Measurements from ENCODE around the gene TRAPPC3L.
A peak's percentile ranks its signal among the peaks of the same experiment; 100 is the strongest.

Gene TRAPPC3L

GRCh38 chr6:116476002-116476678, 69.3 kb downstream of the TRAPPC3L start:
- Histone ChIP-seq H3K4me3 (ENCODE audit: low read length) (no peak overlapping the region), H3K9ac (ENCODE audit: low read depth, low read length) (no peak overlapping the region), H3K27ac (ENCODE audit: low read length) (no peak overlapping the region)

GRCh38 chr6:116475141-116475540, 70.3 kb downstream of the TRAPPC3L start:
- Histone ChIP-seq H3K9me3 (ENCODE audit: insufficient read depth, low read depth, low read length) (no peaks in the 10 kb centered on the region), H3K9ac (ENCODE audit: low read depth, low read length) (no peak overlapping the region), H3K36me3 (ENCODE audit: insufficient read depth, low read depth, low read length) (no peaks in the 10 kb centered on the region), H3K27ac (ENCODE audit: low read length) (no peak overlapping the region), H3K4me3 (ENCODE audit: low read length) (no peak overlapping the region), H3K27me3 (ENCODE audit: insufficient read depth, low read length) (no peaks in the 10 kb centered on the region), H3K4me1 (ENCODE audit: insufficient read depth, low read length) (no peaks in the 10 kb centered on the region)

More at GRCh38 chr6:116476002-116476678, 69.3 kb downstream of the TRAPPC3L start:
- H3K36me3 ChIP-seq (ENCODE audit: insufficient read depth, low read depth, low read length): no peaks in the 10 kb centered on the region
- no peaks in the 10 kb centered on the region for H3K27me3 ChIP-seq (ENCODE audit: insufficient read depth, low read length)
- H3K9me3 ChIP-seq (ENCODE audit: insufficient read depth, low read depth, low read length): no peaks in the 10 kb centered on the region
- H3K4me1 ChIP-seq (ENCODE audit: insufficient read depth, low read length): no peaks in the 10 kb centered on the region

GRCh38 chr6:116472706-116473105, 72.8 kb downstream of the TRAPPC3L start:
- no peaks in the 10 kb centered on the region for H3K27me3 ChIP-seq (ENCODE audit: insufficient read depth, low read length)
- no peaks in the 10 kb centered on the region for H3K9me3 ChIP-seq (ENCODE audit: insufficient read depth, low read depth, low read length)
- H3K9ac ChIP-seq (ENCODE audit: low read depth, low read length): no peak overlapping the region
- H3K36me3 ChIP-seq (ENCODE audit: insufficient read depth, low read depth, low read length): no peaks in the 10 kb centered on the region
- H3K4me1 ChIP-seq (ENCODE audit: insufficient read depth, low read length): no peaks in the 10 kb centered on the region
- H3K4me3 ChIP-seq (ENCODE audit: low read length): no peak overlapping the region
- H3K27ac ChIP-seq (ENCODE audit: low read length): no peak overlapping the region

- Histone ChIP-seq H3K27me3 (ENCODE audit: insufficient read depth, low read length) (no peaks in the 10 kb centered on the region), H3K4me1 (ENCODE audit: insufficient read depth, low read length) (no peaks in the 10 kb centered on the region), H3K9ac (ENCODE audit: low read depth, low read length) (no peak overlapping the region), H3K4me3 (ENCODE audit: low read length) (no peak overlapping the region), H3K27ac (ENCODE audit: low read length) (no peak overlapping the region), H3K36me3 (ENCODE audit: insufficient read depth, low read depth, low read length) (no peaks in the 10 kb centered on the region), H3K9me3 (ENCODE audit: insufficient read depth, low read depth, low read length) (no peaks in the 10 kb centered on the region)
Observed at GRCh38 chr6:116471531-116471930, 74.0 kb downstream of the TRAPPC3L start.

- peaks cover 16% of the 10 kb centered on the region for H3K27me3 ChIP-seq (ENCODE audit: insufficient read depth, low read length)
- peaks cover 6% of the 10 kb centered on the region; the same call in 1 of the 2 replicates for H3K4me1 ChIP-seq (ENCODE audit: insufficient read depth, low read length)
- H3K9ac ChIP-seq (ENCODE audit: low read depth, low read length): no peak overlapping the region
- H3K27ac ChIP-seq (ENCODE audit: low read length): no peak overlapping the region
- H3K36me3 ChIP-seq (ENCODE audit: insufficient read depth, low read depth, low read length): no peaks in the 10 kb centered on the region
- no peaks in the 10 kb centered on the region for H3K9me3 ChIP-seq (ENCODE audit: insufficient read depth, low read depth, low read length)
- no peak overlapping the region for H3K4me3 ChIP-seq (ENCODE audit: low read length)
Observed at GRCh38 chr6:116468293-116468692, 77.2 kb downstream of the TRAPPC3L start.

- Histone ChIP-seq H3K27ac (ENCODE audit: low read length) (no peak overlapping the region), H3K9ac (ENCODE audit: low read depth, low read length) (no peak overlapping the region), H3K4me1 (ENCODE audit: insufficient read depth, low read length) (peaks cover 7% of the 10 kb centered on the region; the same call in 1 of the 2 replicates), H3K9me3 (ENCODE audit: insufficient read depth, low read depth, low read length) (no peaks in the 10 kb centered on the region), H3K4me3 (ENCODE audit: low read length) (no peak overlapping the region), H3K27me3 (ENCODE audit: insufficient read depth, low read length) (peaks cover 23% of the 10 kb centered on the region), H3K36me3 (ENCODE audit: insufficient read depth, low read depth, low read length) (no peaks in the 10 kb centered on the region)
Observed at GRCh38 chr6:116467514-116467913, 78.0 kb downstream of the TRAPPC3L start.

- H3K27me3 ChIP-seq (ENCODE audit: insufficient read depth, low read length): peaks cover 28% of the 10 kb centered on the region
- H3K27ac ChIP-seq (ENCODE audit: low read length): no peak overlapping the region
- H3K36me3 ChIP-seq (ENCODE audit: insufficient read depth, low read depth, low read length): no peaks in the 10 kb centered on the region
- no peak overlapping the region for H3K9ac ChIP-seq (ENCODE audit: low read depth, low read length)
- peaks cover 9% of the 10 kb centered on the region; the same call in 1 of the 2 replicates for H3K4me1 ChIP-seq (ENCODE audit: insufficient read depth, low read length)
- no peaks in the 10 kb centered on the region for H3K9me3 ChIP-seq (ENCODE audit: insufficient read depth, low read depth, low read length)
- no peak overlapping the region for H3K4me3 ChIP-seq (ENCODE audit: low read length)
Observed at GRCh38 chr6:116467096-116467495, 78.4 kb downstream of the TRAPPC3L start.

- Histone ChIP-seq H3K4me1 (ENCODE audit: insufficient read depth, low read length) (peaks cover 9% of the 10 kb centered on the region; the same call in 1 of the 2 replicates), H3K9ac (ENCODE audit: low read depth, low read length) (no peak overlapping the region), H3K36me3 (ENCODE audit: insufficient read depth, low read depth, low read length) (no peaks in the 10 kb centered on the region), H3K4me3 (ENCODE audit: low read length) (no peak overlapping the region), H3K27me3 (ENCODE audit: insufficient read depth, low read length) (peaks cover 46% of the 10 kb centered on the region), H3K9me3 (ENCODE audit: insufficient read depth, low read depth, low read length) (no peaks in the 10 kb centered on the region), H3K27ac (ENCODE audit: low read length) (no peak overlapping the region)
Observed at GRCh38 chr6:116465246-116465645, 80.2 kb downstream of the TRAPPC3L start.

- H3K4me1 ChIP-seq (ENCODE audit: insufficient read depth, low read length): peaks cover 9% of the 10 kb centered on the region; the same call in 1 of the 2 replicates
- no peak overlapping the region for H3K27ac ChIP-seq (ENCODE audit: low read length)
- H3K27me3 ChIP-seq (ENCODE audit: insufficient read depth, low read length): peaks cover 60% of the 10 kb centered on the region
- H3K9me3 ChIP-seq (ENCODE audit: insufficient read depth, low read depth, low read length): no peaks in the 10 kb centered on the region
- no peaks in the 10 kb centered on the region for H3K36me3 ChIP-seq (ENCODE audit: insufficient read depth, low read depth, low read length)
- no peak overlapping the region for H3K4me3 ChIP-seq (ENCODE audit: low read length)
- H3K9ac ChIP-seq (ENCODE audit: low read depth, low read length): no peak overlapping the region
Observed at GRCh38 chr6:116463301-116463700, 82.2 kb downstream of the TRAPPC3L start.

GRCh38 chr6:116461932-116462885, 83.3 kb downstream of the TRAPPC3L start:
- H3K9me3 ChIP-seq (ENCODE audit: insufficient read depth, low read depth, low read length): no peaks in the 10 kb centered on the region
- no peak overlapping the region for H3K27ac ChIP-seq (ENCODE audit: low read length)
- peaks cover 9% of the 10 kb centered on the region; the same call in 1 of the 2 replicates for H3K4me1 ChIP-seq (ENCODE audit: insufficient read depth, low read length)
- peak overlapping the region; percentile 61 for H3K4me3 ChIP-seq (ENCODE audit: low read length)
- H3K9ac ChIP-seq (ENCODE audit: low read depth, low read length): peak overlapping the region; percentile 47; the same call in 1 of the 2 replicates
- no peaks in the 10 kb centered on the region for H3K36me3 ChIP-seq (ENCODE audit: insufficient read depth, low read depth, low read length)
- peaks cover 60% of the 10 kb centered on the region for H3K27me3 ChIP-seq (ENCODE audit: insufficient read depth, low read length)

GRCh38 chr6:116461331-116461931, 84.1 kb downstream of the TRAPPC3L start, which contains the start of gene CALHM6:
CALHM6 (plus strand) TSS chr6:116461375; CDS start chr6:116461930, 555 bp downstream.
- Histone ChIP-seq H3K9me3 (ENCODE audit: insufficient read depth, low read depth, low read length) (no peaks in the 10 kb centered on the region), H3K27ac (ENCODE audit: low read length) (no peak within 1 kb of the TSS), H3K36me3 (ENCODE audit: insufficient read depth, low read depth, low read length) (no peaks in the 10 kb centered on the region), H3K27me3 (ENCODE audit: insufficient read depth, low read length) (peaks cover 60% of the 10 kb centered on the region), H3K4me1 (ENCODE audit: insufficient read depth, low read length) (peaks cover 9% of the 10 kb centered on the region; the same call in 1 of the 2 replicates), H3K9ac (ENCODE audit: low read depth, low read length) (peak within 1 kb of the TSS; percentile 47; the same call in 1 of the 2 replicates), H3K4me3 (ENCODE audit: low read length) (peak within 1 kb of the TSS; percentile 61)
